Activated CD8-positive, alpha-beta T cell treated with anti-CD3 and anti-CD28 coated beads for 36 hours (primary cell): ENCODE results near the gene LSM14B. TPM values are rescaled to one million over a fixed set of nuclear protein-coding genes. Genes with fewer than 3 reads are reported as not detected.

Experiments used
- ATAC-seq: fragments of 200-7000 bp; cut with Tn5 transposase; one replicate; pipeline ENCODE4 v1.10.0; 2021; ENCODE audit warnings: mild to moderate bottlenecking, moderate library complexity
- CTCF ChIA-PET: fragments of 350-600 bp; sonication (Branson Sonifier 250); formaldehyde crosslinking; loops from one replicate; lab custom pipeline; 2021; ENCODE audit warnings: antibody characterized with exemption; lab: Charles Lee
- POLR2A ChIA-PET: fragments of 350-600 bp; sonication (Branson Sonifier 250); formaldehyde crosslinking; loops from one replicate; lab custom pipeline; 2021; ENCODE audit warnings: antibody characterized with exemption; lab: Charles Lee
- DNase-seq: peaks from one replicate; pipeline ENCODE4 v3.0.0-alpha.2; 2020
- H3K27ac Mint-ChIP-seq: one replicate; pipeline ENCODE4 v1.8.0; 2021; ENCODE audit warnings: mild to moderate bottlenecking, mixed read lengths
- H3K27me3 Mint-ChIP-seq: one replicate; pipeline ENCODE4 v1.8.0; 2021; ENCODE audit warnings: mixed read lengths
- H3K36me3 Mint-ChIP-seq: one replicate; pipeline ENCODE4 v1.8.0; 2021; ENCODE audit warnings: low read depth, mixed read lengths
- H3K4me1 Mint-ChIP-seq: one replicate; pipeline ENCODE4 v1.8.0; 2021; ENCODE audit warnings: low read depth, mixed read lengths
- H3K4me3 Mint-ChIP-seq: one replicate; pipeline ENCODE4 v1.8.0; 2021; ENCODE audit warnings: mild to moderate bottlenecking, moderate library complexity, mixed read lengths
- H3K9me3 Mint-ChIP-seq: one replicate; pipeline ENCODE4 v1.8.0; 2021; ENCODE audit warnings: mixed read lengths
- intact Hi-C: fragments of 100-400 bp; cut with micrococcal nuclease; formaldehyde crosslinking; loops from one replicate; pipeline ENCODE4 v1.10.0; 2022
- total RNA-seq, 2 experiments: library from RNA; stranded (reverse); gene quantifications; one replicate each; pipeline ENCODE4 v1.2.3, GENCODE V29; 2021
- TF ChIP-seq, protein P1 (sequence below): fragments of 200-600 bp; IDR thresholded peaks from one replicate; pipeline ENCODE4 v1.8.0; 2022; ENCODE audit warnings: antibody characterized with exemption, mild to moderate bottlenecking

LSM14B gene
- total RNA-seq, 2 experiments from 2014 or later: 33.5 to 35.6 TPM

DNA sequence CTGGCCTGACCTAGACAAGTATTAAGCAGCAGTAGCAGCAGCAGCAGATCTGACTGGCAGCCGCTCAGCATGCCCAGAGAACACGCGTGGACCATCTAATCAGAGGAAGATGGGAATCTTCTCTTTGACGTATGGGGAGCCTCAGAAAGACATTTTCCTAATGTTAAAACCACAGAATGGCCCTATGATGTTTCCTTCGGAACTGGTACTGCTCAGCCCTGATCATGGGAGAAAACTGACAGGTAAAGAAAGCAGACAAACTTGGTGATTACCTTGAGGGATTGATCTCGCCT, 14.8 kb downstream of the LSM14B start:
- intact Hi-C loops: no loop called here
- Mint-ChIP-seq H3K9me3 (no peaks in the 10 kb centered on the region), H3K36me3 (peaks cover 70% of the 10 kb centered on the region), H3K4me3 (no peak overlapping the region), H3K27me3 (no peaks in the 10 kb centered on the region), H3K27ac (peak overlapping the region; percentile 64), H3K4me1 (peaks cover 50% of the 10 kb centered on the region)
- ChIA-PET POLR2A (interaction anchor here (1.0 to 1.3 kb wide), 2 partner anchors 12 to 127 kb away, joined by 3 read pairs; no protein-coding TSS in a partner anchor), CTCF (interaction anchor here (0.7 to 4.9 kb wide), 5 partner anchors 10 to 126 kb away, joined by 3 to 28 read pairs (median 19); no protein-coding TSS in a partner anchor)
- DNase-seq (no peak), ATAC-seq (no peak)
- TF ChIP-seq, protein P1, sequence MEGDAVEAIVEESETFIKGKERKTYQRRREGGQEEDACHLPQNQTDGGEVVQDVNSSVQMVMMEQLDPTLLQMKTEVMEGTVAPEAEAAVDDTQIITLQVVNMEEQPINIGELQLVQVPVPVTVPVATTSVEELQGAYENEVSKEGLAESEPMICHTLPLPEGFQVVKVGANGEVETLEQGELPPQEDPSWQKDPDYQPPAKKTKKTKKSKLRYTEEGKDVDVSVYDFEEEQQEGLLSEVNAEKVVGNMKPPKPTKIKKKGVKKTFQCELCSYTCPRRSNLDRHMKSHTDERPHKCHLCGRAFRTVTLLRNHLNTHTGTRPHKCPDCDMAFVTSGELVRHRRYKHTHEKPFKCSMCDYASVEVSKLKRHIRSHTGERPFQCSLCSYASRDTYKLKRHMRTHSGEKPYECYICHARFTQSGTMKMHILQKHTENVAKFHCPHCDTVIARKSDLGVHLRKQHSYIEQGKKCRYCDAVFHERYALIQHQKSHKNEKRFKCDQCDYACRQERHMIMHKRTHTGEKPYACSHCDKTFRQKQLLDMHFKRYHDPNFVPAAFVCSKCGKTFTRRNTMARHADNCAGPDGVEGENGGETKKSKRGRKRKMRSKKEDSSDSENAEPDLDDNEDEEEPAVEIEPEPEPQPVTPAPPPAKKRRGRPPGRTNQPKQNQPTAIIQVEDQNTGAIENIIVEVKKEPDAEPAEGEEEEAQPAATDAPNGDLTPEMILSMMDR: peak; percentile 53

DNA sequence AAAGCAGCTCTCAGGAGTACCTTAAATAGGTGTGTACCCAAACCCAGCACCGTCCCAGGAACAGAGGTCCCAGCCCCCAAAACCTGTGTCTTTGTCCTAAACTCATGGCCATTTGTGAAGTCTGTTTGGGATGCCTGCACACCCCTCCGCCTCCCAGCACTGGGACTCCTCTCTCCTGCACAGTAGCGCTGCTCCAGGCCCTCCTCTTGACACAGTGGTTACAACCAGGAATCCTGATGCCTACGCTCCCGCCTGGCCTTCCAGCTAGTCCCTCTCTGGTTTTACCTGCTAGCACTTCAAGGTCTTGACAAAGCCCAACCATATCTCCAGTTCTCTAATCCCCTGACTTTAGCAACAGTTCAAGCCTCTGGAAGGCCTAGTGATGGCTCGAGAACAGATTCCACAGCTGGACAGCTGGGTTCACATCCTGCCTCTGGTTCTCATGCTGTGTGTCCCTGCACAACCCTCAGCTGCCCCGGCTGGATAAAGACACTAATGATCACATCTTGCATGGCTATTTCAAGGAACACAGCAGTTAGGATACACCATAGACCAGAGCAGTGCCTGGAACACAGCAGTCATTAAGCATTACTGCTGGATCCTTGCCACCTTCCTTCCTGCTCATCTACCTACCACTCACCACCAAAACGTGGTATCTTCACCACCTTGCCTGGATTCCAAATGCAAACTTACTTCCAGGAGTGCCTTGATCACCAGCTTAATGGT, 15.4 kb downstream of the LSM14B start:
- TF ChIP-seq, protein P1: no peak
- Mint-ChIP-seq H3K9me3 (no peaks in the 10 kb centered on the region), H3K4me1 (peaks cover 46% of the 10 kb centered on the region), H3K4me3 (no peak overlapping the region), H3K36me3 (peaks cover 68% of the 10 kb centered on the region), H3K27ac (peak overlapping the region; percentile 4), H3K27me3 (no peaks in the 10 kb centered on the region)
- DNase-seq (no peak), ATAC-seq (no peak)
- ChIA-PET CTCF (interaction anchor here (0.7 to 2.9 kb wide), 4 partner anchors 10 to 127 kb away, joined by 3 to 19 read pairs (median 4); no protein-coding TSS in a partner anchor), POLR2A (interaction anchor here (1.0 to 2.6 kb wide), 4 partner anchors 8 to 127 kb away, joined by 3 to 11 read pairs (median 3); partner anchors contain the start of gene TAF4)
- intact Hi-C loops: no loop called here

DNA sequence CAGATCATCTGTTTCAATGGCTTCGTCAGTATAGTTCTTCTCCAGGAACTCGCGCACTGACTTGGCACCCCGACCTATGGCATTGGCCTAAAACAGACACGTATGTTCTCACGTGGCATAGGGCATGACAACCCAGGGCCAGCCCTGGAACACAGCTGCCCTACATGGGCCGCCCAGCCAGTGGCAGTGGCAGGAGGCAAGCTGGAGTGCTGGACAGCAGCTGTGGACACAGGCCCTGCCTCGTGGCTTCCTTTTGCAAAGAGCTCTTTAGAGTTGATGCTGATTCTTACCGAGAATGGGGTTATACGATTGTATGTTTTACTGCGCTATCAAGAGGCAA, 15.9 kb downstream of the LSM14B start:
- Mint-ChIP-seq H3K36me3 (peaks cover 66% of the 10 kb centered on the region), H3K27me3 (no peaks in the 10 kb centered on the region), H3K4me3 (no peak overlapping the region), H3K4me1 (peaks cover 44% of the 10 kb centered on the region), H3K9me3 (no peaks in the 10 kb centered on the region), H3K27ac (peak overlapping the region; percentile 26)
- no peak for ATAC-seq
- POLR2A ChIA-PET: interaction anchor here (1.0 to 2.6 kb wide), 5 partner anchors 8 to 128 kb away, joined by 3 to 11 read pairs (median 3); partner anchors contain the start of gene TAF4
- CTCF ChIA-PET: interaction anchor here (1.3 to 2.9 kb wide), 2 partner anchors 105 to 127 kb away, joined by 3 to 19 read pairs; no protein-coding TSS in a partner anchor
- intact Hi-C loops: no loop called here
- TF ChIP-seq, protein P1: no peak
- no peak for DNase-seq

DNA sequence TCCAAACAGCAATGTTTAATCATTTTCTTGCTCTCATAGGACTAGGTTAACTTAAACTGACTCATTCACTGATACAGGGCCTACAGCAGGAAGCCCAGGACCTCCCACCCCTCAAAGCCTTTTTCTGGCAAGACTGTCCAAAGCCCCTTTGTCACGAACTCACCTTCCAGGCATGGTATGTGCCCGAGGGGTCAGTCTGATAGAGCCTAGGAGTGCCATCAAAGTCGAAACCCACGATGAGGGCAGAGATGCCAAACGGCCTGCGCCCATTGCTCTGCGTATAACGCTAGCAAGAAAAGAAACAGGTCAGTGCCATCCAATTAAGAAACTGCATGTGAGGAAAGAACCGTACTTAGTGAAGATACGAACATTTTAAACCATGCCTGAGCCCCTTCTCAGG, 16.6 kb downstream of the LSM14B start:
- ATAC-seq: no peak
- Mint-ChIP-seq H3K27me3 (no peaks in the 10 kb centered on the region), H3K4me3 (no peak overlapping the region), H3K36me3 (peaks cover 61% of the 10 kb centered on the region), H3K9me3 (no peaks in the 10 kb centered on the region), H3K27ac (peak overlapping the region; percentile 55), H3K4me1 (peaks cover 39% of the 10 kb centered on the region)
- POLR2A ChIA-PET: interaction anchor here (1.1 to 2.6 kb wide), 3 partner anchors 9 to 99 kb away, joined by 3 to 11 read pairs (median 5); no protein-coding TSS in a partner anchor
- TF ChIP-seq, protein P1: no peak
- intact Hi-C loops: no loop called here
- DNase-seq: no peak
- CTCF ChIA-PET: interaction anchor here (2.9 kb wide), 1 partner anchor 128 kb away, joined by 19 read pairs; no protein-coding TSS in a partner anchor

DNA sequence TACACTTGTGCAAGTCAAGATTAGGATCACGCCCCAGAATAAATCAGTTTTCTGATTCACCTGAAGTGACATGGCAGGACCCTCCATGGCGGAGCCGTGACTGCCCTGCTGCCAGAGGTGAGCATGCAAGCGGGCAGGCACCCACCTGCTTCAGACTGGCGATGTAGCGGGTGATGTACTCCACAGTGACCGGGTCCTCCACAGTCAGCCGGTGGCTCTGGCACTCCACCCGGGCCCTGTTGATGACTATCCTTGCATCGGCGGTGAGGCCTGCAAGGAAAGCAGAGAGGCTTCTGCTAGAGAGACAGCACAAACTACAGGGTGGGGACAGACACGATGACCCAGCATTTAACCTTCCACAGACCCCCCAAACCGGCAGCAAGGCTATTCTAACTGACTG, 17.4 kb downstream of the LSM14B start:
- ChIA-PET CTCF (interaction anchor here (2.9 kb wide), 1 partner anchor 129 kb away, joined by 19 read pairs; no protein-coding TSS in a partner anchor), POLR2A (interaction anchor here (1.1 to 2.6 kb wide), 3 partner anchors 10 to 100 kb away, joined by 3 to 11 read pairs (median 5); no protein-coding TSS in a partner anchor)
- Mint-ChIP-seq H3K4me1 (peaks cover 40% of the 10 kb centered on the region), H3K27ac (peak overlapping the region; percentile 30), H3K36me3 (peaks cover 60% of the 10 kb centered on the region), H3K4me3 (no peak overlapping the region), H3K27me3 (no peaks in the 10 kb centered on the region), H3K9me3 (no peaks in the 10 kb centered on the region)
- TF ChIP-seq, protein P1: no peak
- DNase-seq (no peak), ATAC-seq (no peak)
- intact Hi-C loops: no loop called here
